Effector memory CD8-positive, alpha-beta T cell (primary cell): ENCODE results near the gene PRDX2.
A peak's percentile ranks its signal among the peaks of the same experiment; 100 is the strongest.
"Not testable (repeated sequence)": the region's sequence is repeated elsewhere in the genome, so short reads cannot be mapped to it uniquely, and the experiment has no call there.

Source experiments
- ATAC-seq: fragments of 150-1000 bp; cut with Tn5 transposase; replicated peaks from 2 replicates; pipeline ENCODE4 v1.10.0; 2021; ENCODE audit warnings: mild to moderate bottlenecking, moderate library complexity
- DNase-seq, 3 experiments: peaks; one replicate each; pipeline ENCODE4 v3.0.0; 2021
- H3K27ac Mint-ChIP-seq, 2 donors: one replicate each; pipeline ENCODE4 v1.8.0; 2022; ENCODE audit warnings: mild to moderate bottlenecking in 2 of 2, mixed read lengths in 2 of 2, moderate library complexity in 2 of 2
- H3K27me3 Mint-ChIP-seq, 2 donors: one replicate each; pipeline ENCODE4 v1.8.0; 2022; ENCODE audit warnings: mixed read lengths in 2 of 2
- H3K36me3 Mint-ChIP-seq: one replicate; pipeline ENCODE4 v1.8.0; 2022; ENCODE audit warnings: mild to moderate bottlenecking, moderate library complexity, mixed read lengths; ENCODE audit not compliant: insufficient read depth
- H3K4me1 Mint-ChIP-seq, 2 donors: one replicate each; pipeline ENCODE4 v1.8.0; 2022; ENCODE audit warnings: low read depth in 2 of 2, mixed read lengths in 2 of 2
- H3K4me3 Mint-ChIP-seq, 2 donors: one replicate each; pipeline ENCODE4 v1.8.0; 2022; ENCODE audit warnings: mild to moderate bottlenecking in 2 of 2, mixed read lengths in 2 of 2, moderate library complexity in 2 of 2
- H3K9me3 Mint-ChIP-seq, 2 donors: one replicate each; pipeline ENCODE4 v1.8.0; 2022; ENCODE audit warnings: mixed read lengths in 2 of 2

Gene PRDX2

DNA sequence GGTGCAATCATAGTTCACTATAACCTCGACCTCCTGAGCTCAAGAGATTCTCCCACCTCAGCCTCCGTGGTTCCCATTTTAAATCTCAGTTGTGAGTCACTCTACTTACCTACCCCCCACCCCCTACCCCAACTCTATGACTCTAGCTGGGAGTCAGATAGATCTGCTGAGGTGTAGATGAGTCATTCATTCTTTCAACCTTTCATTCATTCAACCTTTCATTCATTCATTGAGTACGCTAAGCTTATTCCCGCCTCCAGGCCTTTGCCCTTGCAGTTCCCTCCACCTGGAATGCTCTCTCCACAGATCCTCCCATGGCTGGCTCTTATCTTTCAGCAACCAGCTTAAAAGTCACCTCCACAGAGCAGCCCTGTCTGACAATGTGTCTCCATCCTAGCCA is 35.6 kb upstream of the PRDX2 start:
- H3K27me3 Mint-ChIP-seq: peaks cover 68 to 91% of the 10 kb centered on the region in 2 donors
- H3K4me1 Mint-ChIP-seq: peaks cover 30 to 33% of the 10 kb centered on the region in 2 donors
- ATAC-seq (no peak), DNase-seq (no peak)
- no peak overlapping the region for H3K4me3 Mint-ChIP-seq
- H3K36me3 Mint-ChIP-seq: peaks cover 11% of the 10 kb centered on the region
- no peaks in the 10 kb centered on the region for H3K9me3 Mint-ChIP-seq
- H3K27ac Mint-ChIP-seq: peak overlapping the region in 1 of 2 donors; percentile 5

DNA sequence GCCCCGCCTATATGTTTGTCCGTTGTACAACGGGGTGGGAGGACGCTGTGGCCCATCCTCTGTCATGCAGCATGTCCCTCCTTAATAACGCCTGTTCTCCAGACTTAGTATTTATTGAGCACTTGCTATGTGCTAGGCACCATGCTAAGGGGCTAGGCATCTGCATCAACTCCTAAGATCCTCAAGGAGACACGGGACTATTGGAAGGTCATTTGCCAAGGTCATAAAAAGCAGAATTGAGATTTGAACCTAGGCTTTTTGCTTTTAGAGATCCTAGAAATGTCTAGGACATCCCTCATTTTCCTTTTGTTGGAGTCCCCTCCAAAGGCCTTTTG is 34.9 kb upstream of the PRDX2 start:
- ATAC-seq (no peak), DNase-seq (no peak)
- H3K4me1 Mint-ChIP-seq: peaks cover 35 to 39% of the 10 kb centered on the region in 2 donors
- peaks cover 10% of the 10 kb centered on the region for H3K36me3 Mint-ChIP-seq
- H3K4me3 Mint-ChIP-seq: no peak overlapping the region
- H3K27ac Mint-ChIP-seq: no peak overlapping the region
- H3K9me3 Mint-ChIP-seq: no peaks in the 10 kb centered on the region
- peaks cover 68 to 91% of the 10 kb centered on the region in 2 donors for H3K27me3 Mint-ChIP-seq

DNA sequence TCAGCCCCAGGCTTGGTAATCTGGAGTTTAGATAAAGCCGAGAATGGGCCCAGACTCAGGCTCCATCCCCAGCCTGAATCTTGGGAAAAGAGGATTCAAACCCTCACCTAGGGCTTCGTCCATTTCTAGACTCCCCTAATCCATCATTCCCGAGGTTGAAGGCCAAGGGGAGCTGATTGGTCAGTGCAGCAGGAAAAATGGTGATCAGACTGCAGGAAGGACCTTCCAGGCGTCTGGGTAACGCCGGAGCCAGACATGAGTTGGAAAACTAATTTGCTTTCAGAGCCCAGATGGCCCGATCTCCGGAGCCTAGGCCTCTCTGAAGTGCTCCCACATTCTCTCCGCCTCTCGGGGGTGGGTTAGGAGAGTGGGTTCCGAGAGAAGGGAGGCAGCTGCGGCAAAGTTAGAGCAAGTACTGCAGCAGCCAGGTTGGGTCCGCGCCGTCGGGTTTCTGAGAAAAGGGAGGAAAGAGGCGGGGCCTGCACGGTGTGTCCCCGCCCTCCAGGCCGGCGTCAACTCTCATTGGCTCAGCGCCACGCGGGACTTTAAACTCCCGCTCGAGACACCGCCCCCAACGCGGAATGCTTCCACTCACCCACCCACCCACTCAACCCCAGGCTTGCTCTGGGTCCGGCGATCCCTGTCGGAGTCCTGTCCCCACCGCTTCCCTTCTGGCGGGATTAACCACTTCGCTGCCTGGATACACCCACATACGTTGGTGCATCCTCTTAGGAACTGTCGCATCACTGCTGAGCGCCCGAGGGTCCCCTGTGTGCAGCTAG is 33.6 kb upstream of the PRDX2 start:
- Mint-ChIP-seq H3K9me3 (no peaks in the 10 kb centered on the region), H3K4me1 (peaks cover 27 to 35% of the 10 kb centered on the region in 2 donors), H3K36me3 (peaks cover 10% of the 10 kb centered on the region), H3K27ac (no peak overlapping the region), H3K27me3 (peaks cover 69 to 91% of the 10 kb centered on the region in 2 donors), H3K4me3 (no peak overlapping the region)
- ATAC-seq (no peak), DNase-seq (no peak)

DNA sequence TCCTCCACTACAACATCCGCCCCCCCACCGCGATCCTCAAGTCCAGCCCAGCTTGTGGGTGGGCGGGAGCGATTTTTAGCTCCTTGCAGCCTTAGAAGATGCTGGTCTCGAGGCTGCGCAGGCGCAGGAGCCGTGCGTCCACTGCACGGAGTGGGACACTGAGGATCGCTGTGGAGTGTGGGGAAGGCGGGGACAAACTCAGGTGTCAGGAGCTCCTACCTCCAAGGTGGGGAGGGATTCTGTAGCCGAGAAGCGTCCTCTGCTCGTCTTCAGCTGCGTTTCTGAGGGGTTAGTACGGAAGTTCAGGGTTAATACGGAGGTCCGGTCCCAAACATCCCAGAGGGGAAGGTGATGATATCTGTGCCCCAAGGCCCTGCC is 33.0 kb upstream of the PRDX2 start, which contains the start of gene RTBDN:
Gene RTBDN, minus strand, starts transcription at position 14 of the 378 bp plus-strand sequence. CDS start 4,600 bp downstream, outside the sequence.
- Mint-ChIP-seq H3K27me3 (peaks cover 69 to 91% of the 10 kb centered on the region in 2 donors), H3K4me1 (peaks cover 27 to 34% of the 10 kb centered on the region in 2 donors), H3K27ac (no peak within 1 kb of the TSS), H3K4me3 (peak within 1 kb of the TSS; percentile 67 to 70), H3K36me3 (peaks cover 10% of the 10 kb centered on the region), H3K9me3 (no peaks in the 10 kb centered on the region)
- ATAC-seq (no peak), DNase-seq (no peak)

DNA sequence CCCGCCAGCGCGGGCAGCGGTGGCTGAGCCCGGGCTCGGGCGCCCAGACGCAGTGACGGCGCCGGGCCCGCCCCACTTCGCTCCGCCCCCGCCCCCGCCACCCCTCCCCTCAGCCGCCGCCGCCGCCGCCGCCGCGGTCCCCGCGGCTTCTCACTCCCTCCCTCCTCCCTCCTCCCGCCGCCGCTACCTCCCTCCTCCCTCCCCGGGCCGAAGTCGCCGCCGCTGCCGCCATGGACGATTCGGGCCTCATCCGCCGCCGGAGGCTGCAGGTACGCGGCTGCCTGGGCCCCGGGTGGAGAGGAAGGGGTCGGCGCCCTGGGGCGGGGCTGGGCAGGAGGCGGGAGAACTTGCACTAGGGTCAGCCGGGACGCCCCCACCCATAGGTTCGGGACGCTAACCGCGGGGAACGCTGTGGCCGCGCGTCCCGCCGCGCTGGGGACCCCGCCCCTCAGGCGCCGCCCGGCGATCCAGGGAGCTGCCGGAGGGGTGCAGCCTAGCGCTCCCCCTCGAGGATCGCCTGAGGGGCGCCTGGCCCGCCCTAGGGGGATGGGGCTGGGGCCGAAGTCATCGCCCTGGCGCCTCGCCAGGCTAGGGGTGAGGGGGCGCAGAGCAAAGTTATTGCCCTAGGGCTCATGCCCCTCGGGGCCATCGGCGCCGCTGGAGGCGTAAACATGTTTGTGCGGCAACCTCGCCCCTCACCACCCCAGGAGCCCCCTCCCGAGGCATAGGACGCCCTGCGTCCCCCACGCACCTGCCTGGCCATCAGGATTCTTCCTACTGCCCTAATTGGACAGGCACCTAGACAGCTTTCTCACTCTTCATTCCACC is 32.4 kb upstream of the PRDX2 start:
- H3K27ac Mint-ChIP-seq: no peak overlapping the region
- peak overlapping the region; percentile 67 to 68 for H3K4me3 Mint-ChIP-seq
- ATAC-seq: peak; percentile 39
- peaks cover 10% of the 10 kb centered on the region for H3K36me3 Mint-ChIP-seq
- no peaks in the 10 kb centered on the region for H3K9me3 Mint-ChIP-seq
- H3K4me1 Mint-ChIP-seq: peaks cover 21 to 28% of the 10 kb centered on the region in 2 donors
- no peak for DNase-seq
- peaks cover 69 to 91% of the 10 kb centered on the region in 2 donors for H3K27me3 Mint-ChIP-seq

DNA sequence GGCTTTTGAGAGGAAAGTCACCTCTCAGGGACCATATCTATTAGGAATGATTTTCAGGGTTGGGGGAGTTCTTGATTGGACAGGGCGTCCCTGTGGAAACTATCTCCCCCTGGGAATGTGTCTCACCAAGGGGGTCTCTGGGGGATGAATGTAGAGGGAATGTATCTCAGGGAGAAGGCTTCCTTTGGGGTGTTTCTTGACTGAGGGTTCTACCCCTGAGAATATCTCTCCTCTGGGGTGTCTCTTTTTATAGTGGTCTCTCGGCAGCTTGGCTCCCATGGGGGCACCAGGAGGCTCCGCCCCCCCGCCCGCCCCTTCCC is 31.8 kb upstream of the PRDX2 start:
- Mint-ChIP-seq H3K27me3 (peaks cover 69 to 91% of the 10 kb centered on the region in 2 donors), H3K4me1 (peaks cover 17 to 22% of the 10 kb centered on the region in 2 donors), H3K36me3 (peaks cover 10% of the 10 kb centered on the region), H3K27ac (no peak overlapping the region), H3K9me3 (no peaks in the 10 kb centered on the region), H3K4me3 (peak overlapping the region; percentile 67 to 70)
- no peak for ATAC-seq
- DNase-seq: no peak

DNA sequence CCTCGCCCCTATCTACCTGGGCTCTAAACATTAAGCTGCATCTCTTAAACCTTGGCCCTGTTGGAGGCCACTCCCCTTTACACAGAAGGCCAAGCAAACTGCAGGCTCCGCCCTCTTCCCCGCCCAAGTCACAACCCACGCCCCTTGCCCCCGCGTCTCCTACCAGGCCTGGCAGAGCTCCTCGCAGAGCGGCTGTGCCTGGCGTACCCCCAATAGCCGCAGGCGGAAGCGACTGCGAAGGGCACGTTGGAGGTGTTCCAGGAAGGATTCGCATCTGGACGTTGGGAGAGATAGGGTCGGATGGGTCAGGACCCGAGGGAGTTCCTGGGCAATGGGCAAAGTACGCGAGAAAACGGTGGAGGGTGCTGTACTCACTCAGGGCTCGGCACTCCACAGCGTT is 26.9 kb upstream of the PRDX2 start:
- no peak for ATAC-seq
- H3K4me1 Mint-ChIP-seq: peaks cover 15 to 22% of the 10 kb centered on the region in 2 donors
- peaks cover 10% of the 10 kb centered on the region for H3K36me3 Mint-ChIP-seq
- no peaks in the 10 kb centered on the region for H3K9me3 Mint-ChIP-seq
- DNase-seq: no peak
- peaks cover 82 to 89% of the 10 kb centered on the region in 2 donors for H3K27me3 Mint-ChIP-seq
- no peak overlapping the region for H3K4me3 Mint-ChIP-seq
- H3K27ac Mint-ChIP-seq: no peak overlapping the region

DNA sequence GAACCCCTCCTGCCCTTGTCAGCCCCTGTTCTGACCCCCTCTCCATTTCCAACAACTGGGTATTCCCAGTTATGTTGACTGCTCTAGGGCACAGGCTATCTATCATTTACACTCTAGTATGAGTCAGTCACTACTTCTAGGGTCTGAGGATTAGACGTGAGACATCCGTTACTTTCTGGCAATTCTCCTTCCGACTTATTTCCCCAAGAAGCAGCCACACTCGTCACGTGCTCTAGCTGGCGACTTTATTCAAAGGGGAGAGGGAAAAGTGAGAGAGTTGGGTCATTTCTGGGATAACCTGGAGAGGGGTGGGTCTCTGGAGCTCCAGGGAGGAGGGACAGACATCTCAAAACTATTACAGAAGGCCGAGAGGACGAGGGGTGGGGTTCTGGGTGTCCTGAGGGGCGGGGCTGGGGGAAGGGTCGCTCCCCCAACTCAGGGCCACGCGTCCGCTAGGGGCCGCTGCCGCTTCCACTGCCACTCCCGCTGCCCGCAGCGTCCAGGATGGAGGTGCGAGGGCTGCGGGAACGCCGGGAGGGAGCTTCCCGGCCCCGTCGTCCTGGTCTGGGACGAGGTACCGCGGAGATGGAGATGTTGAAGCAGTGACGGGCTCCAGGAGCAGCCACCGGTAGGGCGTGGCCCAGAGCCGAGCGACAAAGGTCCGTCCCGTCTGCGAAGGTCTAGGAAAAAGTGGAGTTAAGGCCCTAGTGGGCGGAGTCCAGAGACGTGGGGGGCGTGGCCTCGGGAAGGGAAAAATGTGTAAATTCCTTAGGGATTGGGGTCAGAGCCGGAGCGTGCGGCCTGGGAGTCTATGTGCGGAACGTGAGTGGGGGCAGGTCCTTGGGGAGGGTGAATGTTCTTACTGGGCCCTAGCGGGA is 23.9 kb upstream of the PRDX2 start:
- no peak for DNase-seq
- no peaks in the 10 kb centered on the region for H3K36me3 Mint-ChIP-seq
- H3K4me3 Mint-ChIP-seq: no peak overlapping the region
- H3K27me3 Mint-ChIP-seq: peaks cover 57 to 69% of the 10 kb centered on the region in 2 donors
- H3K4me1 Mint-ChIP-seq: peaks cover 3 to 5% of the 10 kb centered on the region in 2 donors
- H3K9me3 Mint-ChIP-seq: peaks cover 0 to 2% of the 10 kb centered on the region in 2 donors
- ATAC-seq: no peak
- peak overlapping the region in 1 of 2 donors; percentile 25 for H3K27ac Mint-ChIP-seq

DNA sequence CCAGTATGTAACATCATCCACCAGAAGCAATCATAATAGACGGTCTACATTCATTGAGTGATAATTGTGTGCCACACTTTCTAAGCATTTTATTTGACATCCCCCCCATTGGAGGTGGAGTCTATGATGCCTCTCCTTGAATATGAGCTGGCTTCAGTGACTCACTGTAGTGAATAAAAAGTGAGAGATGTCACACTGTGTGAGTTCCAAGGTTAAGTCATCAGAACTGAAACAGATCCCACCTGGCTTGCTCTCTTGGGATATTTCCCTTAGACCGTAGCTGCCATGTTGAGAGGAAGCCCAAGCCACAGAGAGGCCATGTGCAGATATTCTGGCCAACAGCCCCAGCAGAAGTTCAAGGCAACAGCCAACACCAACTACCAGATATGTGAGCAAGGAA is 20.2 kb upstream of the PRDX2 start:
- H3K4me1 Mint-ChIP-seq: peaks cover 3 to 5% of the 10 kb centered on the region in 2 donors
- peaks cover 0 to 2% of the 10 kb centered on the region in 2 donors for H3K9me3 Mint-ChIP-seq
- peaks cover 23 to 32% of the 10 kb centered on the region in 2 donors for H3K27me3 Mint-ChIP-seq
- no peak overlapping the region for H3K4me3 Mint-ChIP-seq
- no peaks in the 10 kb centered on the region for H3K36me3 Mint-ChIP-seq
- DNase-seq (no peak), ATAC-seq (no peak)
- H3K27ac Mint-ChIP-seq: no peak overlapping the region

DNA sequence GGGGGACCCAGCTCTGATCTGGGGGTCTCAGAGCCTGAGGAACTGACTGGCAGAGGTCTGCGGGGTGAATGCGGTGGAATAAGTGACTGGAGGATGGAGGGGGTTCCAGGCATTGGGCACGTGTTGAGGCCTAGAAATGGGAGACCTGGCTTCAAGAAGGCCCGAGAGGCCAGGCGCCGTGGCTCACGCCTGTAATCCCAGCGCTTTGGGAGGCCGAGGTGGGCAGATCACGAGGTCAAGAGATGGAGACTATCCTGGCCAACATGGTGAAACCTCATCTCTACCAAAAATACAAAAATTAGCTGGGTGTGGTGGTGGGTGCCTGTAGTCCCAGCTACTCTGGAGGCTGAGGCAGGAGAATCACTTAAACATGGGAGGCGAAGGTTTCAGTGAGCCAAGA is 16.2 kb upstream of the PRDX2 start:
- H3K27ac Mint-ChIP-seq: peak overlapping the region in 1 of 2 donors; percentile 26
- H3K36me3 Mint-ChIP-seq, ATAC-seq, H3K4me3 Mint-ChIP-seq, H3K27me3 Mint-ChIP-seq, H3K4me1 Mint-ChIP-seq, H3K9me3 Mint-ChIP-seq, DNase-seq: not testable (repeated sequence)

DNA sequence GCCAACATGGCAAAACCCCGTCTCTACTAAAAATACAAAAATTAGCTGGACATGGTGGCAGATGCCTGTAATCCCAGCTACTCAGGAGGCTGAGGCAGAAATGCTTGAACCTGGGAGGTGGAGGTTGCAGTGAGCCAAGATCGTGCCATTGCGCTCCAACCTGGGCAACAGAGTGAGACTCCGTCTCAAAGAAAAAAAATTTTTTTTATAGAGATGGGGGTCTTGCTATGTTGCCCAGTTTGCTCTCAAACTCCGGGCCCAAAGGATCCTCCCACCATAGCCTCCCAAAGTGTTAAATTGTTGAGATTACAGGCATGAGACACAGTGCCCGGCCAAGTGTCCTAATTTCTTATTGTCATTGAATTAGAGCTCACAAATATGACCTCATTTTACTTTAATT is 15.6 kb upstream of the PRDX2 start:
- DNase-seq, H3K27ac Mint-ChIP-seq, H3K27me3 Mint-ChIP-seq, H3K9me3 Mint-ChIP-seq, H3K4me3 Mint-ChIP-seq, H3K4me1 Mint-ChIP-seq, ATAC-seq: not testable (repeated sequence)
- peaks cover 12% of the 10 kb centered on the region for H3K36me3 Mint-ChIP-seq

DNA sequence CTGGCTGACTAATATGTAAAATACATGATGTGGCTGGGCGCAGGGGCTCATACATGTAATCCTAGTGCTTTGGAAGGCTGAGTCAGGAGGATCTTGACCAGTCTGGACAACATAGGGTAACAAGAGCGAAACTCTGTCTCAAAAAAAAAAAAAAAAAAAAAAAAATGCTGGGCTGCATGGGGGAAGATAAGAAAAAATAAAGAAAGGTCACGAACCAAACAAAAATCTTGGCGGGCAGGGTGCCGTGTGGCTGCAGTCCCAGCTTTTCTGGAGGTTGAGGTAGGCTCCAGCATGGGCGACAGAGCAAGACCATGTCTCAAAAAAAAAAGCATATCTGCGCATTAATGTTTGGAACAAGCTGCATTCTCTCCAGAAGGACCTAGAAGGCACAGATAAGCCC is 13.5 kb upstream of the PRDX2 start:
- H3K9me3 Mint-ChIP-seq: no peaks in the 10 kb centered on the region
- no peaks in the 10 kb centered on the region for H3K4me1 Mint-ChIP-seq
- no peak overlapping the region for H3K27ac Mint-ChIP-seq
- H3K36me3 Mint-ChIP-seq: peaks cover 19% of the 10 kb centered on the region
- no peak overlapping the region for H3K4me3 Mint-ChIP-seq
- DNase-seq (no peak), ATAC-seq (no peak)
- no peaks in the 10 kb centered on the region for H3K27me3 Mint-ChIP-seq
